NOMO-1 treated with dmso at 0.1 percent for 144 hours (cell line): Measurements from ENCODE around the gene HIVEP3.

ENCODE experiments used
- DNase-seq: peaks from one replicate; lab custom pipeline; 2025; ENCODE audit not compliant: unreplicated experiment; lab: John Stamatoyannopoulos, UW

HIVEP3 gene

GRCh38 chr1:41850029-41850428 is 68.7 kb downstream of the HIVEP3 start:
- no peak for DNase-seq

- no peak for DNase-seq
Measured at GRCh38 chr1:41849211-41849759, 69.4 kb downstream of the HIVEP3 start.

GRCh38 chr1:41848216-41848952 is 70.3 kb downstream of the HIVEP3 start:
- no peak for DNase-seq

GRCh38 chr1:41847733-41848132 is 71.0 kb downstream of the HIVEP3 start:
- no peak for DNase-seq

GRCh38 chr1:41846625-41847405 is 71.9 kb downstream of the HIVEP3 start:
- DNase-seq, result no peak

- DNase-seq, result no peak
Measured at GRCh38 chr1:41844781-41845272, 73.9 kb downstream of the HIVEP3 start.

- DNase-seq, result no peak
Measured at GRCh38 chr1:41844255-41844654, 74.5 kb downstream of the HIVEP3 start.

GRCh38 chr1:41842993-41843755 is 75.5 kb downstream of the HIVEP3 start:
- DNase-seq, result peak; percentile 5

GRCh38 chr1:41842326-41842725 is 76.4 kb downstream of the HIVEP3 start:
- DNase-seq, result no peak

- DNase-seq, result no peak
Measured at GRCh38 chr1:41840592-41841246, 78.0 kb downstream of the HIVEP3 start.

- DNase-seq, result no peak
Measured at GRCh38 chr1:41838266-41838665, 80.5 kb downstream of the HIVEP3 start.

- no peak for DNase-seq
Measured at GRCh38 chr1:41837691-41838090, 81.0 kb downstream of the HIVEP3 start.

- DNase-seq, result no peak
Measured at GRCh38 chr1:41835485-41835884, 83.2 kb downstream of the HIVEP3 start.

GRCh38 chr1:41833519-41834000 is 85.2 kb downstream of the HIVEP3 start:
- no peak for DNase-seq

GRCh38 chr1:41830726-41831125 is 88.0 kb downstream of the HIVEP3 start:
- DNase-seq, result no peak

- DNase-seq, result no peak
Measured at GRCh38 chr1:41827991-41828570, 90.6 kb downstream of the HIVEP3 start.

GRCh38 chr1:41823471-41823870 is 95.3 kb downstream of the HIVEP3 start:
- DNase-seq, result no peak

- no peak for DNase-seq
Measured at GRCh38 chr1:41822866-41823265, 95.9 kb downstream of the HIVEP3 start.

- DNase-seq, result no peak
Measured at GRCh38 chr1:41819843-41820242, 98.9 kb downstream of the HIVEP3 start.

- DNase-seq, result no peak
Measured at GRCh38 chr1:41819069-41819468, 99.7 kb downstream of the HIVEP3 start.
